Measurements from ENCODE around the gene LRRC58. TPM values are rescaled to one million over a fixed set of nuclear protein-coding genes. Genes with fewer than 3 reads are reported as not detected.
"Not testable (repeated sequence)": the region's sequence is repeated elsewhere in the genome, so short reads cannot be mapped to it uniquely, and the experiment has no call there.

Gene LRRC58
- total RNA-seq, 1 donor: 20.3 TPM

GRCh38 chr3:120306519-120307455 lies 42.4 kb downstream of the LRRC58 start:
- H3K27me3 ChIP-seq (ENCODE audit: insufficient read depth, low read length): no peaks in the 10 kb centered on the region
- no peaks in the 10 kb centered on the region for H3K9me3 ChIP-seq (ENCODE audit: low read depth, low read length)
- H3K4me1 ChIP-seq (ENCODE audit: insufficient read depth, low read length): no peaks in the 10 kb centered on the region
- no peak overlapping the region for H3K4me3 ChIP-seq (ENCODE audit: low read length)

DNA sequence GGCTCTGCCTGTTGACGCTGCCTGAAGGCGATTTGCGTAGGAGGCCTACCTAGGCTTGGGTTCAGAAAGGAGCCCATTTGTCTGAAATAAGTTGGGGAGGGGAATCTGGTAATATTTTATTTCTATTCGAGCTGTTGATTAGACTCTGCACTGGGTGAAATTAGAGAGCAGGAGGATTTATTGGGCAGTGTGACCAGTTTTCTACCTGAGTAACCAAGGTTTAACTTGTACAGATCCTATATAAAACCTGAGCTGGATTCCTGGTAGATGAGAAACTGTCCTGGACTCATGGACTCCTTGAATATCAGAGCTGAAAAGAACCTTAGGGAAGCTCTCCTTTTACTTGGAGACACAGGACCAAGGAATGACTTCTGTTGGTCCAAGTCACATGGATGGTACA lies 44.5 kb downstream of the LRRC58 start:
- Histone ChIP-seq H3K9me3 (ENCODE audit: low read depth, low read length) (no peaks in the 10 kb centered on the region), H3K27me3 (ENCODE audit: insufficient read depth, low read length) (no peaks in the 10 kb centered on the region), H3K4me1 (ENCODE audit: insufficient read depth, low read length) (no peaks in the 10 kb centered on the region), H3K4me3 (ENCODE audit: low read length) (no peak overlapping the region)

DNA sequence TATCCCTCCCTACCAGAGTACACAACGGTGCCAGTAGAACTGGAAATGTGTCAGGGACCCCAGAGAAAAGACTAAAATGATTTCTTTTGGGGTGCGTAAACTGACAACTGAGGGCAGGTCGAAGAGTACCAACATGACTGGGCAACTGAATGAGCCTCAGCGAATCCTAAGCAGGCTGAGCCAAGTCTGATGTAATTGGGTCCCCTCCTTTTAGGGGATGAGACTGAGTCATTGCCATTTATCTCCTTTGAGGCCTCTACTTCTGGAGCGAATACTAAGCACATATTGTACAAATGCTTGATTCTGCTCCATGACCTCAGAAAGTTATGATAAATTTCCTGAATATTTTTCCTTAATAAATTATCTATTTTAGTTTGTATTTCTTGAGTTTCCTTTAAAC lies 46.8 kb downstream of the LRRC58 start:
- no peaks in the 10 kb centered on the region for H3K9me3 ChIP-seq (ENCODE audit: low read depth, low read length)
- no peaks in the 10 kb centered on the region for H3K27me3 ChIP-seq (ENCODE audit: insufficient read depth, low read length)
- H3K4me3 ChIP-seq (ENCODE audit: low read length): no peak overlapping the region
- no peaks in the 10 kb centered on the region for H3K4me1 ChIP-seq (ENCODE audit: insufficient read depth, low read length)

DNA sequence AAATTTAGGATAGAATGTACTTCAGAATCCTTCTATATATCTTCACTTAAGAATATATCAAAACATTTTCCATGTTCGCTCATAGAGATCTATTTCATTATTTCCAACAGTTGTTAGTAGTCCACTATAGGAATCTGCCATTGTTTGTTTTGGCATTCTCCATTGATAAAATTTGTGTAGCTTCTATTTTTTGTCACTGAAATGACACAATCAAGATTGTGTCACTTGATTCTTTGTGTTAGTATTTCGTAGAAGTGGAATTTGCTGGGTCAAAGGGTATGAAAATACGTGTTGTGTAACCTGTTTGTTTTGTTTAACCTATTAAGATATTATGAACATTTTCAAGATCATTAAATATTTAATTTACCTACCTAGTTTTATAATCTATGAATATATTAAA lies 48.2 kb downstream of the LRRC58 start:
- Histone ChIP-seq H3K9me3 (ENCODE audit: low read depth, low read length) (no peaks in the 10 kb centered on the region), H3K4me3 (ENCODE audit: low read length) (no peak overlapping the region), H3K4me1 (ENCODE audit: insufficient read depth, low read length) (no peaks in the 10 kb centered on the region), H3K27me3 (ENCODE audit: insufficient read depth, low read length) (no peaks in the 10 kb centered on the region)

- Histone ChIP-seq H3K27me3 (ENCODE audit: insufficient read depth, low read length) (no peaks in the 10 kb centered on the region), H3K9me3 (ENCODE audit: low read depth, low read length) (no peaks in the 10 kb centered on the region), H3K4me1 (ENCODE audit: insufficient read depth, low read length) (no peaks in the 10 kb centered on the region)
Measured at GRCh38 chr3:120299403-120299802, 49.8 kb downstream of the LRRC58 start.

GRCh38 chr3:120298996-120299395 lies 50.2 kb downstream of the LRRC58 start:
- no peaks in the 10 kb centered on the region for H3K9me3 ChIP-seq (ENCODE audit: low read depth, low read length)
- no peaks in the 10 kb centered on the region for H3K27me3 ChIP-seq (ENCODE audit: insufficient read depth, low read length)
- no peaks in the 10 kb centered on the region for H3K4me1 ChIP-seq (ENCODE audit: insufficient read depth, low read length)
- no peak overlapping the region for H3K4me3 ChIP-seq (ENCODE audit: low read length)

More at GRCh38 chr3:120299403-120299802, 49.8 kb downstream of the LRRC58 start:
- no peak overlapping the region for H3K4me3 ChIP-seq (ENCODE audit: low read length)

DNA sequence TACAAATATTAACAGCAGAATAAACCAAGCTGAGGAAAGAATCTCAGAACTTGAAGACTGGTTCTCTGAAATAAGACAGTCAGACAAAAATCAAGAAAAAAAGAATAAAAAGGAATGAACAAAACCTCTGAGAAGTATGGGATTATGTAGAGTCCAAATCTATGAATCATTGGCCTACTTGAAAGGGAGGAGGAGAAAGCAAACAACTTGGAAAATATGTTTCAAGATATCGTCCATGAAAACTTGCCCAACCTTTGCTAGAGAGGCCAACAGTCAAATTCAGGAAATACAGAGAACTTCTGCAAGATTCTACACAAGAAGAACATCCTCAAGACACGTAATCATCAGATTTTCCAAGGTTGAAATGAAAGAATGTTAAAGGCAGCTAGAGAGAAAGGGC lies 57.6 kb downstream of the LRRC58 start:
- not testable (repeated sequence) for H3K27me3 ChIP-seq (ENCODE audit: insufficient read depth, low read length)

GRCh38 chr3:120289636-120290035 lies 59.5 kb downstream of the LRRC58 start:
- H3K4me1 ChIP-seq (ENCODE audit: insufficient read depth, low read length): no peaks in the 10 kb centered on the region

More for the DNA sequence above, 57.6 kb downstream of the LRRC58 start:
- not testable (repeated sequence) for H3K4me3 ChIP-seq (ENCODE audit: low read length); H3K4me1 ChIP-seq (ENCODE audit: insufficient read depth, low read length); H3K9me3 ChIP-seq (ENCODE audit: low read depth, low read length)

GRCh38 chr3:120286465-120286864 lies 62.7 kb downstream of the LRRC58 start:
- no peak overlapping the region for H3K4me3 ChIP-seq (ENCODE audit: low read length)
- peaks cover 48% of the 10 kb centered on the region for H3K27me3 ChIP-seq (ENCODE audit: insufficient read depth, low read length)

More at GRCh38 chr3:120289636-120290035, 59.5 kb downstream of the LRRC58 start:
- Histone ChIP-seq H3K4me3 (ENCODE audit: low read length) (no peak overlapping the region), H3K9me3 (ENCODE audit: low read depth, low read length) (peaks cover 6% of the 10 kb centered on the region), H3K27me3 (ENCODE audit: insufficient read depth, low read length) (peaks cover 24% of the 10 kb centered on the region)

DNA sequence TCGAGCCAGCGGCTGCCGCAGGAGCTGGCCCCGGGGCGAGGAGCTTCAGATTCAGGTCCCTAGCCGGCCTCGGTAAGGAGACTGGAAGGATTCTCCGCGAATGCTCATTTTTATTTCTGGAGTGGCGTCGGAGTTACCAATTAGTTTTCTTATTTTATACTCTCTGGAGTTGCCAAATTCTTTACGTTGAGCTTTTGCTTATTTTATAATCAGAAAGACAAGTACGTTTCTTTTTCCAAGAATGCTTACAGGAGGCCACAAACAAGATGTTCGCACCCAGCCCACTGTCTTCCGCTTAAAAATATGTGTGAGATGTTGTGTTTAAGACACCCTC lies 63.7 kb downstream of the LRRC58 start:
- Histone ChIP-seq H3K4me3 (ENCODE audit: low read length) (no peak overlapping the region), H3K27me3 (ENCODE audit: insufficient read depth, low read length) (peaks cover 50% of the 10 kb centered on the region)

More at GRCh38 chr3:120286465-120286864, 62.7 kb downstream of the LRRC58 start:
- Histone ChIP-seq H3K4me1 (ENCODE audit: insufficient read depth, low read length) (no peaks in the 10 kb centered on the region), H3K9me3 (ENCODE audit: low read depth, low read length) (no peaks in the 10 kb centered on the region)

DNA sequence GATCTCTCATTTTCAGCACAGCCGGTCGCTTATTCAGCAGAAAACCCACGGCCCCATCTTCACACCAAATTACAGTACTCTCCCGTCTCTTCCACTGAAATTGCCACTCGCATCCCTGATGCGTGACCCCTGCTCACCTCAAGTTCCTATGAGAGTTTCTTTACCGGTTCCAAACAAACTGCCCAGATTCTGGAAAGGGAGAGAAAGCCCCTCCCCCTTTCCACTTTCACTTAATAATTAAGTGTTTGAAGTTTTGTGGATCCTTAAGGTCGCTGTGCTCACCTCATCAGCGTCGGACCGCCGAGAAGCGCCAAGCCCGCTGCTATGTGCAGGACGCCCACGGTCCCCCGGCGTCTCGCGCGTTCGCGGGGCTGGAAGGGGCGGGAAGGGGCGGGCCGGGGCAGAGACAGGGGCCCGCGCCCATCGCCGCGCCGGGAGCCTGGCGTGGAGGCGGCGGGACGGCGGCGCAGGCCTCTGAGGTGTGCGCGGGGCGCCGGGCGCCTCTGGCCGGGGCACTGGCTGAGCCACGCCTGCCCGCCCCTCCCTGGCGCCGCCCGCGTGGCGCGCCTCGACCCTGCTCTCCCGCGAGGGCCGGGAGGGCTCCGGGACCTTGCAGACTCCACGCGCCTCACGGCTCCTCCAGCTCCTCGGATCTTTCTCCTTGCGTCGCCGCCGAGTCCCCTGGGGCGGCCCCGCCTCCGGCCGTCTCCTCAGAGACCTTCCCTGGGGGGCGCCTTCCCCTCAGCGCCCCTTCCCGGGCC lies 64.2 kb downstream of the LRRC58 start, which contains the start of gene GPR156:
Gene GPR156 (minus strand): TSS at position 476 of the 761 bp plus-strand sequence. CDS start 41,124 bp downstream, outside the sequence.
- Histone ChIP-seq H3K4me3 (ENCODE audit: low read length) (no peak within 1 kb of the TSS), H3K9me3 (ENCODE audit: low read depth, low read length) (no peaks in the 10 kb centered on the region), H3K27me3 (ENCODE audit: insufficient read depth, low read length) (peaks cover 50% of the 10 kb centered on the region), H3K4me1 (ENCODE audit: insufficient read depth, low read length) (no peaks in the 10 kb centered on the region)

More for the DNA sequence above, 63.7 kb downstream of the LRRC58 start:
- Histone ChIP-seq H3K4me1 (ENCODE audit: insufficient read depth, low read length) (no peaks in the 10 kb centered on the region), H3K9me3 (ENCODE audit: low read depth, low read length) (no peaks in the 10 kb centered on the region)

- Histone ChIP-seq H3K4me3 (ENCODE audit: low read length) (no peak overlapping the region), H3K27me3 (ENCODE audit: insufficient read depth, low read length) (peaks cover 52% of the 10 kb centered on the region), H3K9me3 (ENCODE audit: low read depth, low read length) (no peaks in the 10 kb centered on the region), H3K4me1 (ENCODE audit: insufficient read depth, low read length) (no peaks in the 10 kb centered on the region)
Measured at GRCh38 chr3:120281261-120281660, 67.9 kb downstream of the LRRC58 start.

- Histone ChIP-seq H3K4me3 (ENCODE audit: low read length) (no peak overlapping the region), H3K27me3 (ENCODE audit: insufficient read depth, low read length) (peaks cover 46% of the 10 kb centered on the region), H3K4me1 (ENCODE audit: insufficient read depth, low read length) (no peaks in the 10 kb centered on the region), H3K9me3 (ENCODE audit: low read depth, low read length) (no peaks in the 10 kb centered on the region)
Measured at GRCh38 chr3:120280566-120280965, 68.6 kb downstream of the LRRC58 start.

DNA sequence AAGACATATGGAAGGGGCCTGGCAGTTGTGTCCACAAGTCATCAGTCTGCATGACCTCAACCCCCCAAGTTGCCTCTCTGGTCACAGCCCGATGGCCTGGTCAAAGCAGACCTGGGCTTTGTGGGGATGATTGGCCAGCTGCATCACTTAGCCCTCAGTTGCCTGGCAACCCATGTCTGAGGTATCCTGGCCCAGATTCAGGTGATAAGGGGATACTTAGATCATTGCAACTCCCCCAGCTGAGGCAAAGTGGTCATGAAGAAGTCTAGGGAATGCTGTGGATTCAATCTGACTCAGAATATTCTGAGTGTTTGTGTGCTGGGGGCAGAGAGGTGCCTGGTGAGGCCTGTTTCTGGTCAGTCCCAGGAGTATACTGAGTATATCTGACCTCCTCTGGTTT lies 69.1 kb downstream of the LRRC58 start:
- Histone ChIP-seq H3K9me3 (ENCODE audit: low read depth, low read length) (no peaks in the 10 kb centered on the region), H3K27me3 (ENCODE audit: insufficient read depth, low read length) (peaks cover 42% of the 10 kb centered on the region), H3K4me3 (ENCODE audit: low read length) (no peak overlapping the region), H3K4me1 (ENCODE audit: insufficient read depth, low read length) (no peaks in the 10 kb centered on the region)

DNA sequence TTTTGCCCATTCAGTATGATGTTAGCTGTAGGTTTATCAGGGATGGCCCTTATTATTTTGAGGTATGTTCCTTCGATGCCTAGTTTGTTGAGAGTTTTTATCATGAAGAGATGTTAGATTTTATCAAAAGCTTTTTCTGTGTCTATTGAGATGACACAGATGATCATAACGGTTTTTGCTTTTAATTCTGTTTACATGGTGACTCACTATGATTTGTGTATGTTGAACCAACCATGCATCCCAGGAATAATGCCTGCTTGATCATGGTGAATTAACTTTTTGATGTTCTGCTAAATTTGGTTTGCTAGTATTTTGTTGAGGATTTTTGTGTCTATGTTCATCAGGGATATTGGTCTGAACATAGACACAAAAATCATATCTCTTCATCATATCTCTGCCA lies 72.4 kb downstream of the LRRC58 start:
- Histone ChIP-seq H3K27me3 (ENCODE audit: insufficient read depth, low read length) (peaks cover 20% of the 10 kb centered on the region), H3K4me1 (ENCODE audit: insufficient read depth, low read length) (no peaks in the 10 kb centered on the region), H3K4me3 (ENCODE audit: low read length) (no peak overlapping the region), H3K9me3 (ENCODE audit: low read depth, low read length) (no peaks in the 10 kb centered on the region)
